ENCODE data around the gene PRR27. TPM values are rescaled to one million over a fixed set of nuclear protein-coding genes. Genes with fewer than 3 reads are reported as not detected.
"Not testable (repeated sequence)": the region's sequence is repeated elsewhere in the genome, so short reads cannot be mapped to it uniquely, and the experiment has no call there.

Gene PRR27
- total RNA-seq, 5 donors from 2014 or later (not counting 1 experiment from before 2014, with no cell fraction given), result not detected

DNA sequence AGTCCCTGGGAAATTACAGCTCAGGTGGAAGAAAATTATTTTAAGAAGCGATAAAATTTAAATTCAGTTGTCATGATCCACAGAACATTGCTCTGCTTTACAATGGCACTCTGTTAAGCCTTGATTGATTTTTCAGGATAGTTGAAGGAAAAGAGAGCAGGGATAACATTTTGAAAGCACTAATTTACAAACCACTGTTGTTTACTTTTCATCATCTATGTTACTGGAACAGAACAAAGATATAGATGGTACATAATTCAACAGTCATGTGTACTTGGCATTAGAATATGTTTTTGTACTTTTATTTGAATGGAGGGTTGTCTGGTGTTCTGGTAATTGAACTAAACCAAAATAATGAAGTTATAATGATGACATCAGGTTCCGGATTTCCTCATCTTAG, 38.9 kb downstream of the PRR27 start:
- ChIA-PET CTCF (no interaction called here), POLR2A (no interaction called here)
- Mint-ChIP-seq H3K4me3 (no peak overlapping the region), H3K4me1 (no peaks in the 10 kb centered on the region), H3K27me3 (no peaks in the 10 kb centered on the region), H3K9me3 (peaks cover 0 to 2% (median 0%) of the 10 kb centered on the region in 3 donors), H3K36me3 (no peaks in the 10 kb centered on the region), H3K27ac (no peak overlapping the region)
- Histone ChIP-seq H3K36me3 (ENCODE audit: control insufficient read depth in 2 of 2, extremely low read depth in 1 of 2, insufficient read depth in 1 of 2, low read length in 1 of 2) (no peaks in the 10 kb centered on the region), H3K9me3 (no peaks in the 10 kb centered on the region), H3K27me3 (replicated peaks in 1 of 2; ENCODE audit: control insufficient read depth in 2 of 2, extremely low read depth in 1 of 2, insufficient read depth in 2 of 2, low read length in 1 of 2) (no peaks in the 10 kb centered on the region), H3K4me1 (ENCODE audit: control insufficient read depth in 1 of 2, extremely low read depth in 1 of 2, insufficient read depth in 2 of 2, low read length in 2 of 2) (no peaks in the 10 kb centered on the region), H3K4me3 (ENCODE audit: control insufficient read depth in 1 of 2, extremely low read depth in 1 of 2, low read length in 1 of 2) (no peak overlapping the region), H3K27ac (ENCODE audit: low read length) (no peak overlapping the region)
- WGBS (ENCODE audit: insufficient coverage), result no CpG with 5 or more reads among the region's 2 CpGs
- DNase-seq (no peak), ATAC-seq (replicated peaks in 1 of 4) (no peak)

DNA sequence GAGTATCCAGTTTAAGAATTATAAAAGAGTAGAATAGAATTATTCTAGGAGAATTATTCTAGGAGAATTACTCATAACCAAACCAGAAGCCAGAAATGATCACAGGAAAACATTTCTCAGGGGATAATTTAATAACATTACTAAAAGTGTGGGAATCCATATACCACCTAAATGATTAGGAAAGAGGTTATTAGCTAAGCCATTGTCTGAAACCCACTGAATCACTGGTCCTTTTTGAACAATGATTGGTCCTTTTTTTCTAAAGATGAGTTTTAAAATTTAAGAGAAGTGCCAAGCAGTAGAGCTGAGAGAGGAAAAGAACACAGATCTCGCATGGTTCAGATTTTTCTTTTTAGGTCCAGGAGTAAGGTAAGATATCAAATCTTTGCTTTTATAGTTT, 41.4 kb downstream of the PRR27 start, which contains the start of gene ODAM:
ODAM (plus strand) TSS at position 301 of the 400 bp plus-strand sequence. CDS start 819 bp downstream, outside the sequence.
- no peaks in the 10 kb centered on the region for H3K27me3 ChIP-seq (replicated peaks in 1 of 2; ENCODE audit: control insufficient read depth in 2 of 2, extremely low read depth in 1 of 2, insufficient read depth in 2 of 2, low read length in 1 of 2)
- no peak within 1 kb of the TSS for H3K4me3 Mint-ChIP-seq
- H3K9me3 ChIP-seq, result no peaks in the 10 kb centered on the region
- H3K27ac Mint-ChIP-seq, result no peak within 1 kb of the TSS
- no peaks in the 10 kb centered on the region for H3K4me1 Mint-ChIP-seq
- POLR2A ChIA-PET, result no interaction called here
- WGBS (ENCODE audit: insufficient coverage), result 80% methylated on average over 1 of the region's 1 CpG
- DNase-seq (no peak), ATAC-seq (replicated peaks in 1 of 4) (no peak)
- H3K4me1 ChIP-seq (ENCODE audit: control insufficient read depth in 1 of 2, extremely low read depth in 1 of 2, insufficient read depth in 2 of 2, low read length in 2 of 2), result no peaks in the 10 kb centered on the region
- H3K36me3 Mint-ChIP-seq, result no peaks in the 10 kb centered on the region
- H3K27ac ChIP-seq (ENCODE audit: low read length), result no peak within 1 kb of the TSS
- CTCF ChIA-PET, result no interaction called here
- H3K36me3 ChIP-seq (ENCODE audit: control insufficient read depth in 2 of 2, extremely low read depth in 1 of 2, insufficient read depth in 1 of 2, low read length in 1 of 2), result no peaks in the 10 kb centered on the region
- H3K9me3 Mint-ChIP-seq, result peaks cover 0 to 2% (median 0%) of the 10 kb centered on the region in 3 donors
- H3K27me3 Mint-ChIP-seq, result no peaks in the 10 kb centered on the region
- H3K4me3 ChIP-seq (ENCODE audit: control insufficient read depth in 1 of 2, extremely low read depth in 1 of 2, low read length in 1 of 2), result no peak within 1 kb of the TSS

DNA sequence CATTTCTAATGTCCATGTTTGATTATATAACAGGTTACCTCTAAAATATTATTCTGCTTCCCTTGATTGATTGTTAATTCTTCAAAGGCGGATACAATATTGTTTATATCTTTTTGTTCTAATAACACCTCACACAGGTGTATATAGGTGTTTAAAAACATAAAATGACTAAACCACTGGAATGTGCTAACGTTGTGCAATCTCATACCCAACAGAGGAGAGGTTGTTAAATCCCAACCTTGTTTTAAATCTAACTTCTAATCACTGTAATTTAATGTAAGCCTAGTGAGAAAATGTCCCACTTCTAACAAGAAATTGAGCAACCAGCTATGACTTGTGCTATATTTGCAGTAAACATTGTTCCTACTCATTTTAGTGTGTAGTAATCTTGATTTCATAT, 42.8 kb downstream of the PRR27 start:
- Mint-ChIP-seq H3K27me3 (no peaks in the 10 kb centered on the region), H3K27ac (no peak overlapping the region), H3K9me3 (no peaks in the 10 kb centered on the region), H3K4me3 (no peak overlapping the region), H3K36me3 (no peaks in the 10 kb centered on the region), H3K4me1 (no peaks in the 10 kb centered on the region)
- H3K4me3 ChIP-seq (ENCODE audit: control insufficient read depth in 1 of 2, extremely low read depth in 1 of 2, low read length in 1 of 2), result no peak overlapping the region
- H3K9me3 ChIP-seq, result no peaks in the 10 kb centered on the region
- no peak overlapping the region for H3K27ac ChIP-seq (ENCODE audit: low read length)
- H3K27me3 ChIP-seq (replicated peaks in 1 of 2; ENCODE audit: control insufficient read depth in 2 of 2, extremely low read depth in 1 of 2, insufficient read depth in 2 of 2, low read length in 1 of 2), result no peaks in the 10 kb centered on the region
- DNase-seq (no peak), ATAC-seq (replicated peaks in 1 of 4) (no peak)
- no peaks in the 10 kb centered on the region for H3K36me3 ChIP-seq (ENCODE audit: control insufficient read depth in 2 of 2, extremely low read depth in 1 of 2, insufficient read depth in 1 of 2, low read length in 1 of 2)
- WGBS (ENCODE audit: insufficient coverage), result no CpG with 5 or more reads among the region's 2 CpGs
- H3K4me1 ChIP-seq (ENCODE audit: control insufficient read depth in 1 of 2, extremely low read depth in 1 of 2, insufficient read depth in 2 of 2, low read length in 2 of 2), result no peaks in the 10 kb centered on the region
- ChIA-PET POLR2A (no interaction called here), CTCF (no interaction called here)

DNA sequence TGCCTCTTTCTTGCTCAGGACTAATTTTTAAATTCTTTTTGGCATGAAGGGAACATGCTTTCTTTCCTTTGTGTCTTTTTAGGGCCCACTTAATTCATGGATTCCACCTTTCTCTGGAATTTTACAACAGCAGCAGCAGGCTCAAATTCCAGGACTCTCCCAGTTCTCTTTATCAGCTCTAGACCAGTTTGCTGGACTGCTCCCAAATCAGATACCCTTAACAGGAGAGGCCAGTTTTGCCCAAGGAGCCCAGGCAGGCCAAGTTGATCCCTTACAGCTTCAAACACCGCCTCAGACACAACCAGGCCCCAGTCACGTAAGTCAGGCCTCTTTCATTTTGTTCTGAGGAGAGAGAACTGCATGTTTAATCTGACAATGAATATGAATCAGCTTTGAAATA, 43.8 kb downstream of the PRR27 start:
- WGBS (ENCODE audit: insufficient coverage), result no CpG with 5 or more reads among the region's 2 CpGs

DNA sequence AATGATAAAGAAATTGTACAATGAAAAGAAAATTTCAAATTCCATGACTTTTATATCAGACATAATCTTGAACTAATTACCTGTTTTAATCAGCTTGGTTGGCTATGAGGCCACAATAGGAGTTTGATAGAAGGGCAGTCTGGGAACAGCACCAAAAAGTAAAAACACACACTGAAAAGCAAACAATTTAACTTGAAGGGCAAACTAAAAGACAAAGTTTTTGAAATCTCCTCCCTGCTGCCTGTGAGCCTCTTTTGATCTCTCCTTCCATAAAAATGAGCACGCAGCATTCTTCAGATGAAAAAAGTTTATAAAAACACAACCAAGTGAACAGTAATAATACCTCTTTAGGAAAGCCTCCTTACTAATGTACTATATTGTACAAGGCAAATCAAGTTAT, 49.6 kb downstream of the PRR27 start:
- H3K27me3 Mint-ChIP-seq, result no peaks in the 10 kb centered on the region
- Histone ChIP-seq H3K4me3 (ENCODE audit: control insufficient read depth in 1 of 2, extremely low read depth in 1 of 2, low read length in 1 of 2) (no peak overlapping the region), H3K4me1 (ENCODE audit: control insufficient read depth in 1 of 2, extremely low read depth in 1 of 2, insufficient read depth in 2 of 2, low read length in 2 of 2) (no peaks in the 10 kb centered on the region), H3K27me3 (replicated peaks in 1 of 2; ENCODE audit: control insufficient read depth in 2 of 2, extremely low read depth in 1 of 2, insufficient read depth in 2 of 2, low read length in 1 of 2) (no peaks in the 10 kb centered on the region), H3K36me3 (ENCODE audit: control insufficient read depth in 2 of 2, extremely low read depth in 1 of 2, insufficient read depth in 1 of 2, low read length in 1 of 2) (no peaks in the 10 kb centered on the region), H3K27ac (ENCODE audit: low read length) (no peak overlapping the region), H3K9me3 (no peaks in the 10 kb centered on the region)
- no peaks in the 10 kb centered on the region for H3K4me1 Mint-ChIP-seq
- H3K4me3 Mint-ChIP-seq, result no peak overlapping the region
- ChIA-PET POLR2A (no interaction called here), CTCF (no interaction called here)
- H3K9me3 Mint-ChIP-seq, result peaks cover 0 to 3% (median 3%) of the 10 kb centered on the region in 3 donors
- H3K27ac Mint-ChIP-seq, result no peak overlapping the region
- H3K36me3 Mint-ChIP-seq, result no peaks in the 10 kb centered on the region
- ATAC-seq (replicated peaks in 1 of 4) (no peak), DNase-seq (no peak)
- WGBS (ENCODE audit: insufficient coverage), result no CpG with 5 or more reads among the region's 1 CpG

More for the DNA sequence above, 43.8 kb downstream of the PRR27 start:
- POLR2A ChIA-PET, result no interaction called here
- H3K27ac ChIP-seq (ENCODE audit: low read length), result no peak overlapping the region
- ATAC-seq (replicated peaks in 1 of 4) (no peak), DNase-seq (no peak)
- Mint-ChIP-seq H3K4me1 (no peaks in the 10 kb centered on the region), H3K9me3 (no peaks in the 10 kb centered on the region), H3K4me3 (no peak overlapping the region), H3K36me3 (no peaks in the 10 kb centered on the region), H3K27me3 (no peaks in the 10 kb centered on the region), H3K27ac (no peak overlapping the region)
- CTCF ChIA-PET, result interaction anchor here in 1 of 2 donors (0.6 kb wide), 1 partner anchor 16 kb away, joined by 6 read pairs; no protein-coding TSS in a partner anchor
- H3K4me3 ChIP-seq (ENCODE audit: control insufficient read depth in 1 of 2, extremely low read depth in 1 of 2, low read length in 1 of 2), result no peak overlapping the region
- no peaks in the 10 kb centered on the region for H3K4me1 ChIP-seq (ENCODE audit: control insufficient read depth in 1 of 2, extremely low read depth in 1 of 2, insufficient read depth in 2 of 2, low read length in 2 of 2)
- H3K9me3 ChIP-seq, result no peaks in the 10 kb centered on the region
- no peaks in the 10 kb centered on the region for H3K36me3 ChIP-seq (ENCODE audit: control insufficient read depth in 2 of 2, extremely low read depth in 1 of 2, insufficient read depth in 1 of 2, low read length in 1 of 2)
- no peaks in the 10 kb centered on the region for H3K27me3 ChIP-seq (replicated peaks in 1 of 2; ENCODE audit: control insufficient read depth in 2 of 2, extremely low read depth in 1 of 2, insufficient read depth in 2 of 2, low read length in 1 of 2)

- H3K4me3 Mint-ChIP-seq; POLR2A ChIA-PET; H3K27ac ChIP-seq (ENCODE audit: low read length); CTCF ChIA-PET; DNase-seq; H3K27me3 Mint-ChIP-seq; H3K9me3 ChIP-seq; H3K36me3 Mint-ChIP-seq; H3K27me3 ChIP-seq (replicated peaks in 1 of 2; ENCODE audit: control insufficient read depth in 2 of 2, extremely low read depth in 1 of 2, insufficient read depth in 2 of 2, low read length in 1 of 2); ATAC-seq (replicated peaks in 1 of 4); H3K27ac Mint-ChIP-seq; H3K4me3 ChIP-seq (ENCODE audit: control insufficient read depth in 1 of 2, extremely low read depth in 1 of 2, low read length in 1 of 2); H3K4me1 Mint-ChIP-seq; H3K36me3 ChIP-seq (ENCODE audit: control insufficient read depth in 2 of 2, extremely low read depth in 1 of 2, insufficient read depth in 1 of 2, low read length in 1 of 2); H3K4me1 ChIP-seq (ENCODE audit: control insufficient read depth in 1 of 2, extremely low read depth in 1 of 2, insufficient read depth in 2 of 2, low read length in 2 of 2): not testable (repeated sequence)
- peaks cover 4 to 23% (median 14%) of the 10 kb centered on the region in 3 donors for H3K9me3 Mint-ChIP-seq
- WGBS (ENCODE audit: insufficient coverage), result 90% methylated on average over 4 of the region's 4 CpGs
Measured at GRCh38 chr4:70212752-70213151, 58.7 kb downstream of the PRR27 start.

All from T-cell (primary cell).